GM03348 (cell line): Measurements from ENCODE around the gene CIAO2A.
"Not testable (repeated sequence)": the region's sequence is repeated elsewhere in the genome, so short reads cannot be mapped to it uniquely, and the experiment has no call there.

Source experiments
- DNase-seq: peaks from one replicate; pipeline ENCODE4 v3.0.0; 2012; ENCODE audit warnings: low spot score

The CIAO2A gene, protein sequence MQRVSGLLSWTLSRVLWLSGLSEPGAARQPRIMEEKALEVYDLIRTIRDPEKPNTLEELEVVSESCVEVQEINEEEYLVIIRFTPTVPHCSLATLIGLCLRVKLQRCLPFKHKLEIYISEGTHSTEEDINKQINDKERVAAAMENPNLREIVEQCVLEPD

GRCh38 chr15:64093627-64094417 lies at the start of gene CIAO2A:
TSS of gene CIAO2A (minus strand) at chr15:64093838. CDS start at chr15:64093768, 70 bp downstream.
- DNase-seq: peak; percentile 92

- no peak for DNase-seq
Measured at GRCh38 chr15:64143276-64143675, 49.6 kb upstream of the CIAO2A start.

GRCh38 chr15:64141798-64142512 lies 48.3 kb upstream of the CIAO2A start:
- no peak for DNase-seq

GRCh38 chr15:64138331-64138941 lies 44.8 kb upstream of the CIAO2A start:
- DNase-seq: no peak

DNA sequence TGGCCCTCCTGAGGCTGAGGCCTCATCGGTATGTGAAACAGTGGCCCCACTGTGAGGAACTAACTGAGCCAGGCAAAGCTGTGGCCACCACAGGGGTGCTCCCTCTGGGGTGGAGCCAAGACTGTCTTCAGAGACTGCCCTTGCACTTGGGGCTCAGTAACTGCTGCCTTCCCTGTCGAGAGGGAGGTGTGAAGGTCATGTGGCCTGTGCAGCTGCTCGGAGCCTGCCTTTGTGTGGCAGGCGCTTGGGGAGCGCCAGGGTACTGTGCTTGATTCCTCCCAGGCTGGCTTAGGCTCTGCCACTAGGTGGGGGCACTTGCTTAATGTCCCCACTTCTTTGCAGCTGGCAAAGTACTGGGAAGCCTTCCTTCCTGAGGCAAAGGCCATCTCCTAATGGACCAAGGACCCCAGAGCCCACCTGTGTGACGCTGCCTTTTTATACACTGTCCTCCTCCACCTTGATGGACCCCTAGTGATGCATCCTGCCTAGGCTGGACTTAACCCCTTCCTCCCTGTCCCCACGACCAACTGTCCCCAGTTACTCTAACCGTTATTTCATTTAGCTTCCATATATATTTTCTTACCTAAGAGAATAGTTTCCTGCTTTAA lies 43.7 kb upstream of the CIAO2A start:
- DNase-seq: no peak

DNA sequence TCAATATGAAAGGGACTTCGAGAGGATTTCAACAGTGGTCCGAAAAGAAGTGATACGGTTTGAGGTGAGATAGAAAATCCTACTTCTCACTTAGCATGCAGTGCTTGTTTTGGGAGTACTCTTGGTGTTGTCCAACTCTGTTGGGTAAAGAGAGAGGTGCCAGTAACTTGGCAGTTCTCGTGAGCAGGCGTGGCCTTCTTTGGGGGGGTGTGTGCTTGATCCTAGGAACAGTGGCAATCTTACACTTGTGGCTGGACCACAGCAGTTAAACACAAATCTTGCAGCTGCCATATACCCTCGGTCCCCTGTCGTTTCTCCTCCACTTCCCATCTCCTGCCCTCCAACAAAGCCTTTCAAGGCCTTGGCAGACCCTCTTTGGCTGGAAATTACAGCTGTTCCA lies 42.7 kb upstream of the CIAO2A start:
- no peak for DNase-seq

DNA sequence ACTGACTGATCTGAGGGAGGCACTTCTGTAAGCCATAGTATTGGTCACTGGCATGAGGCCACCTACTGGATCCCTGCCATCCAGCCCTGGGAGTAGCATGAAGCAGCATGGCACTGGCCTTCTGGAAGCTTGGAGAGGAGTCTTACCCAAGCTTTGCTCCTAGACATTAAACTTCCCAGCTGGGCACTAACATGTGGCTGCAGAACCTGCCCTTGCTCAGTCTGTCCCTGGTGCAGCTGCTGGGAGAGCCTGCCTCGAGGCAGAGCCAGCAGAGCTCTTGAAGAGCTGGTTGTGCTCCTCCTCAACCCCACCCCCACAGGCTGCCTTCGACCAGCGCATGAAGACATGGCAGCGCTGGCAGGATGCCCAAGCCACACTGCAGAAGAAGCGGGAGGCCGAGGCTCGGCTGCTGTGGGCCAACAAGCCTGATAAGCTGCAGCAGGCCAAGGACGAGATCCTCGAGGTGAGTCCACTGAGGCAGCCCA lies 40.7 kb upstream of the CIAO2A start:
- DNase-seq: no peak

- no peak for DNase-seq
Measured at GRCh38 chr15:64133623-64134344, 40.1 kb upstream of the CIAO2A start.

GRCh38 chr15:64132217-64132616 lies 38.6 kb upstream of the CIAO2A start:
- DNase-seq: no peak

- no peak for DNase-seq
Measured at GRCh38 chr15:64131547-64131946, 37.9 kb upstream of the CIAO2A start.

DNA sequence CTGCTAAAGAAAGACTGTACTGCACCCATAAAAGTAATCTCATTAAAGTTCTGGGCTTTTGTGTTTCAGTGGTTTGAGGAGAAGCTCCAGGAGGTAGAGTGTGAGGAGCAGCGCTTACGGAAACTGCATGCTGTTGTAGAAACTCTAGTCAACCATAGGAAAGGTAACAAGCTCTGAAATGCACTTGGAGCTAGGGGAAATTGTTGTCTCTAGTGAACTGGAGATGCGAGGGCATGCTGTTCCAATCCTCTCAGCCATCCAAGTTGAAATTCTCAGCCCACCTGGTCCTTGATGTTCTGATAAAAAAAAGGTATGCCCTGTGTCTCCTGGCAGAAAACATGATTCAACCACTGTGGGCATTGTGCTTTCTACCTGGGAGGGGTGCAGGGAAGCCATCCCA lies 36.5 kb upstream of the CIAO2A start:
- no peak for DNase-seq

GRCh38 chr15:64127521-64128270 lies 34.1 kb upstream of the CIAO2A start:
- DNase-seq: no peak

- DNase-seq: no peak
Measured at GRCh38 chr15:64125978-64126377, 32.3 kb upstream of the CIAO2A start.

- DNase-seq: no peak
Measured at GRCh38 chr15:64122936-64123351, 29.3 kb upstream of the CIAO2A start.

DNA sequence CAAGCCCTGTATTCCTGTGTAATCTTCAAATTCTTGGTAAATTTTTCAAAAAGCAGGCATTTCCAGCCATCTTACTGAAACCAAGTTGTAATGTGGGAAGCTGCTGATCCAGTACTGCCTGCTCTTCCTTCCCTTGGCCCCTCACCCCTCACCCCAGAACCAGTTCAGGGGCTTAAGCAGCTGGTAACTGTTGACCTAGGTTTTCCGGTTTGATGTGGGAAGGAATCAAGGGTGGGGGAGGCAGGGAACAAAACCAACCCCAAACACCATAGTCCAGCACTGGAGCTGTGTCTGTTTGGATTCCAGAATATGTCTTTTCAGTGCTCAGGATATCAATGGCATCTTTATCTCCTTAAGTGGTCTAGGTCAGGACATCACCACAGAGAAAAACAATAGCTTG lies 28.8 kb upstream of the CIAO2A start:
- DNase-seq: no peak

GRCh38 chr15:64121614-64122013 lies 28.0 kb upstream of the CIAO2A start:
- DNase-seq: no peak

DNA sequence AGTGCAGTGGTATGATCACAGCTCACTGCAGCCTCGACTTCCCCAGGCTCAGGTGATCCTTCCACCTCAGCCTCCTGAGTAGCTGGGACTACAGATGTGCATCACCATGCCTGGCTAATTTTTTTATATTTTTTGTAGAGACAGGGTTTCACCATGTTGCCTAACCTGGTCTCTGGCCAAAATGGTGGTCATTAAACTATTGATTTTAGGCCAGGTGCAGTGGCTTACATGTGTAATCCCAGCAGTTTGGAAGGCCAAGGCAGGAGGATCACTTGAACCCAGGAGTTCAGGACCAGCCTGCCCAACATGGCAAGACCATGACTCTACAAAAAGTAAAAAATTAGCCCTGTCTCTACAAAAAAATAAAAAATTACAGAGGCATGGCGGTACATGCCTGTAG lies 26.7 kb upstream of the CIAO2A start:
- DNase-seq: not testable (repeated sequence)

- DNase-seq: no peak
Measured at GRCh38 chr15:64117759-64118487, 24.3 kb upstream of the CIAO2A start.

- peak; percentile 49 for DNase-seq
Measured at GRCh38 chr15:64112904-64113303, 19.3 kb upstream of the CIAO2A start.
